ENCODE data around the gene DPYD.

GRCh38 chr1:97414682-97415312, 506.0 kb downstream of the DPYD start:
- TF ChIP-seq, protein P1, sequence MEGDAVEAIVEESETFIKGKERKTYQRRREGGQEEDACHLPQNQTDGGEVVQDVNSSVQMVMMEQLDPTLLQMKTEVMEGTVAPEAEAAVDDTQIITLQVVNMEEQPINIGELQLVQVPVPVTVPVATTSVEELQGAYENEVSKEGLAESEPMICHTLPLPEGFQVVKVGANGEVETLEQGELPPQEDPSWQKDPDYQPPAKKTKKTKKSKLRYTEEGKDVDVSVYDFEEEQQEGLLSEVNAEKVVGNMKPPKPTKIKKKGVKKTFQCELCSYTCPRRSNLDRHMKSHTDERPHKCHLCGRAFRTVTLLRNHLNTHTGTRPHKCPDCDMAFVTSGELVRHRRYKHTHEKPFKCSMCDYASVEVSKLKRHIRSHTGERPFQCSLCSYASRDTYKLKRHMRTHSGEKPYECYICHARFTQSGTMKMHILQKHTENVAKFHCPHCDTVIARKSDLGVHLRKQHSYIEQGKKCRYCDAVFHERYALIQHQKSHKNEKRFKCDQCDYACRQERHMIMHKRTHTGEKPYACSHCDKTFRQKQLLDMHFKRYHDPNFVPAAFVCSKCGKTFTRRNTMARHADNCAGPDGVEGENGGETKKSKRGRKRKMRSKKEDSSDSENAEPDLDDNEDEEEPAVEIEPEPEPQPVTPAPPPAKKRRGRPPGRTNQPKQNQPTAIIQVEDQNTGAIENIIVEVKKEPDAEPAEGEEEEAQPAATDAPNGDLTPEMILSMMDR (IDR thresholded peaks at IDR 0.05), result no peak
- TF ChIP-seq POLR2A (IDR thresholded peaks at IDR 0.05), result no peak
